NCI-H2029 treated with DMSO at 0.1 percent for 48 hours (cell line): ENCODE results near the gene B4GALT4.
"Not testable (repeated sequence)": the region's sequence is repeated elsewhere in the genome, so short reads cannot be mapped to it uniquely, and the experiment has no call there.

Source experiments
- DNase-seq: peaks from one replicate; lab custom pipeline; 2025; lab: John Stamatoyannopoulos, UW

The B4GALT4 gene, protein sequence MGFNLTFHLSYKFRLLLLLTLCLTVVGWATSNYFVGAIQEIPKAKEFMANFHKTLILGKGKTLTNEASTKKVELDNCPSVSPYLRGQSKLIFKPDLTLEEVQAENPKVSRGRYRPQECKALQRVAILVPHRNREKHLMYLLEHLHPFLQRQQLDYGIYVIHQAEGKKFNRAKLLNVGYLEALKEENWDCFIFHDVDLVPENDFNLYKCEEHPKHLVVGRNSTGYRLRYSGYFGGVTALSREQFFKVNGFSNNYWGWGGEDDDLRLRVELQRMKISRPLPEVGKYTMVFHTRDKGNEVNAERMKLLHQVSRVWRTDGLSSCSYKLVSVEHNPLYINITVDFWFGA

DNA sequence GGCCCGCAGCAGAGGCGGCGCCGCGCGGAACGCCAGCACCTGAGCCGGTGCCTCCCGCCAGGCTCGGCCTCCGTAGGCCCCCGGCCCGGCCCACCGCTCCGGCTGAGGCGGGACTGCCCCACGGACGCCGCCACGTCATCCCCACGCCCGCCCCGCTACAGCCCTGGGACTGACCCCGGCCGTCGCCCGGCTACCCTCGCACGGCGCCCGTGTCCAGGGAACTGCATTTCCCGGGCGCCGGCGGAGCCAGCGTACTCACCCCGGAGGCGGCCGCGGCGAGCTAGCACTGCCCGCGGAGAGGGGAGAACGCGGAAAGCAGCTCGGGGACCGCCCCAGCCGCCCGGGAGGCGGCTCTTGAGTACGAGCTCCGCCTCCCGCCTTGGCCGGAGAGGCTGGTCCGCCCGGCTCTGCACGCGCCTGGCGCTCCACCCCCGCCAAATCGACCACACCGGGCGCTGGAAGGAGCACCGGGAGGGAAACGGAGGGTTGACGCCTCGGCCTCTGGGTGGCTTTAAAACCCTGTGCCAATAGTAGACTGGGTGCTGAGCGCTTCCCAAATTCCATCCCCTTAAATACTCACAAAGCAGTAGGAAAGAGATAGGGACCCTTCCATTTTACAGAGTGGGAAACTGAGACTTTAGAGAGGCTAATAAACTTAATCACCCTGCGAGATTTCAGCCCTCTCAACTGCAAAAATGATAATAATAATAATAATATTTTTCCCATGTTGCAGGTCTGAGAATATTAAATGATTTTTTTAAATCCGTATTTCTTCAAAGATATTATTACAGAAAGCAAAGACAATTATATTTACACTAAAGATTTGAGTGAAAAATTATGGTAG lies at the start of gene B4GALT4:
Gene B4GALT4 (minus strand): TSS at position 288 of the 844 bp plus-strand sequence. CDS start 10,779 bp downstream, outside the sequence.
- peak; percentile 51 for DNase-seq

- DNase-seq, result no peak
Measured at GRCh38 chr3:119289404-119289770, 48.7 kb upstream of the B4GALT4 start.

- DNase-seq, result no peak
Measured at GRCh38 chr3:119288669-119289403, 48.2 kb upstream of the B4GALT4 start.

DNA sequence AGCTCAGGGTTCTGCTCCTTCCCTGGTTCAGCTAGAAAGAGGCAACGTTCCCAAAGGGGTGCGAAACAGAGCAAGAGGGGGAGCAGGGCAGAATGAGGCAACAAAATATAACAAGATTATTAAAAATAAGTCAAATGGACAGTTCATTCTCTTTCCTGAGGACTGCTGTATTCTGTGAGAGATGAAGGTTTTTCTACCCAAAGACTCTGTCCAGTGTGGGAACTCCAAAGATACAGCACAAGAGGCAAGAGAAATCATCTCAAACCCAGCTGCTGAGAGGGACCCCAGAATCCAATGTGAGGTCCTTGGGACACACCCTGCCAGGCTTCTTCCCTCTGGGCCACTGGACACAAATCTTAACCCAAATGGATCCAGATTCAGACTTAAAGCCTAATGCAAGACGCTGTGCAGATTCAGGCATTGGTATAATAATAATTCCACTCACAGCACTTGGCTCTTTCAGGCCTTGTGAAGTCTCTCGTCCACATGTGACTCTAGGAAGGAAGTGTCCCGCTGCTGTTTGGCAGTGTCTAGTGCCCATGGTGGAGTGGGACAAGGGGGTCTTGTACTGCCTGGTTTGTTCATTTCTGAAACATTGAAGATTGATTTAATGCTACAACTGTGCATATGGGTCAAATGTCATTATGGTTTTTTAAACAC lies 39.0 kb upstream of the B4GALT4 start:
- no peak for DNase-seq

- DNase-seq, result peak; percentile 51
Measured at GRCh38 chr3:119279101-119279554, 38.5 kb upstream of the B4GALT4 start.

DNA sequence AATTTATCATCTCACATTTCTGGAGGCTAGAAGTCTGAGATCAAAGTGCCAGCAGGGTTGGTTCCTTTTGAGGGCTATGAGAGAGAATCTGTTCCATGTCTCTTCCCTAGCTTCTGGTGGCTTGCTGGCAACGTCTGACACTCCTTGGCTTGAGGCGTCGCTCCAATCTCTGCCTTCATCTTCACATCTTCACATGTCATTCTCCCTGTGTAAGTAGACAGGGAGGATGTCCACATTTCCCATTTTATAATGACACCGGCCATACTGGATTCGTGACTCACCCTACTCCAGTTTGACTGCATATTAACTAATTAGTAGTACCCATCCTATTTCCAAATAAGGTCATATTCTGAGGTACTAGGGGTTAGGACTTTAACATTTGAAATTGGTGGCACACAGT lies 36.0 kb upstream of the B4GALT4 start:
- DNase-seq, result no peak

DNA sequence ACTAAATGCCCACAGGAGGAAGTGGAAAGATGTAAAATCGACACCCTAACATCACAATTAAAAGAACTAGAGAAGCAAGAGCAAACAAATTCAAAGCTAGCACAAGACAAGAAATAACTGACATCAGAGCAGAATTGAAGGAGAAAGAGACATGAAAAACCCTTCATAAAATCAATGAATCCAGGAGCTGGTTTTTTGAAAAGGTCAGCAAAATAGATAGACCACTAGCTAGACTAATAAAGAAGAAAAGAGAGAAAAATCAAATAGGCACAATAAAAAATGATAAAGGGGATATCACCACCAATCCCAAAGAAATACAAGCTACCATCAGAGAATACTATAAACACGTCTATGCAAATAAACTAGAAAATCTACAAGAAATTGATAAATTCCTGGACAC lies 29.5 kb upstream of the B4GALT4 start:
- not testable (repeated sequence) for DNase-seq

GRCh38 chr3:119261055-119261454 lies 20.4 kb upstream of the B4GALT4 start:
- DNase-seq, result no peak

- DNase-seq, result no peak
Measured at GRCh38 chr3:119259821-119260220, 19.1 kb upstream of the B4GALT4 start.

DNA sequence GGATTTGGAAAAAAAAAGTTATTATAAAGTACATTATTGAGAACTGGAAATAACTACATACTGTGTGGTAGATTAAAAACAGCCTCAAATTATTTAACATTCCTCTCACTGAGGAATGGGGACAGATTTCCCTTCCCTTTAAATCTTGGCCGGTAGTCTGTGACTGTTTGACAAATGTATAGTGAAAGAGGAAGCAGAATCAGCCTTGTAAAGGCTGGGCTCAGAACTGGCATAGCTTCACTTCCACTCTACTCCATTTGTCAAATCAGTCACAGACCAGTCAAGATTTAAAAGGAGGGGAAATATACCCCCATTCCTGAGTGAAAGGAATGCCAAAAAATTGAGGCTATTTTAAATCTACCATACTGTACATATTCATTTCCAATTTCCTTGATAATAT lies 18.2 kb upstream of the B4GALT4 start:
- no peak for DNase-seq

DNA sequence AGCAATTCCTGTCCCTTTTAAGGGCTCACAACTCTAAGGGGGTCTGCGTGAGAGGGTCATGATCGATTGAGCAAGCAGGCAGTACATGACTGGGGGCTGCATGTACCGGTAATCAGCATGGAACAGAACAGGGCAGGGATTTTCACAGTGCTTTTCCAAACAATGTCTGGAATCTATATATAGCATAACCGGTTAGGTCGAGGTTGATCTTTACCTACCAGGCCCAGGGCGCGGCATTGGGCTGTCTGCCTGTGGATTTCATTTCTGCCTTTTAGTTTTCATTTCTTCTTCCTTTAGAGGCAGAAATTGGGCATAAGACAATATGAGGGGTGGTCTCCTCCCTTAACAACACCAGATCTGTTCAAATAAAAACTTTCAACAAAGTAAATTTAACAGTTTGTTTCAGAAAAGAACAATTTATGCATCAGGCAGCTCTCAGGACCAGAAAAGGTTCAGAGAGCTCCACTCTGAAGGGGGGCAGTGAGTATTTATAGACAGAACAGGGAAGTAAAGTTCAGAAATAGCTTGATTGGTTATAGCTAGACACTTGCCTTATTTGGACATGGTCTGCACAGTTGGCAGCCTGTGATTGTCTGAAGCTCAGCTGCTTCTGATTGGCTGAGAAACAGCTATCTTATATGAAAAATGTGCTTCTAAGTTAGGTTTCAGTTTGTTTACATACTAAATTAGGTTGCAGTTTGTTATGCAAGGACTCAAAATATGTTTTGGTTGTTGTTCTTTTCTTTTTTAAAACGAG lies 17.2 kb upstream of the B4GALT4 start:
- DNase-seq, result no peak

DNA sequence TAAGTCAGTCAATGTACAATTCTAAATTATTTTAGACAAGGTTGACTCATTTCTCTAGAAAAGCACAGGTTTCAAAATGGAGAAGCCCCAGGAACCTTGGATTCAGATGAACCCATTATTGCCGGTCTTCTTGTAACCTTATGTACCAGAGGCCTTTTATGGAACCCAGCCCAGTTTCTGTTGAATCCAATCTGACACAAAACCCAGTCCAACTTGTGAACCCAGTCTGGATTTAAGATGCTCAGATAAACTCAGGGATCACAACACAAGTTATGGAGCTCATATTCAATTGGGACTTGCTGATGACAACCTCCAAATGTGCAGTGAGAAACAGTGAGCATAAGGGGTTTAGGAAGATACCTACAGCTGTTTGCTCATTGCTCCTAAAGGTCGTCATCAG lies 16.4 kb upstream of the B4GALT4 start:
- no peak for DNase-seq

DNA sequence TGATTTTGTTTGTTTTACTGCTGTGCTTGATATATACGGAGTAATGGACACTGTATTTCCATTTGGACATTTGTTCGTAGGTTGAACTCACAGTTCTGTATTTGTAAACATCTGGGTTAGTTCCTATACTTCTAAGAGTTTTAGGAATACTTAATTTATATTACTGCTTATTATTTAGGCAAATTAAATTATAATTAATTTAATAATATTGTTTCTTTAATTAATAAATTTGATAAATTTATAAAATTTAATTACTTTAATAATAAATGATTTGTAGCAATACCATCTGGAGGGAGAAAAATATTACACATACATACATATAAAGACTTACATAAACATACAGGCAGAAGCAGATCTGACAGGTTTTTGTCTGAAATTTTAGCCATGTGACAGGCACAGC lies 14.5 kb upstream of the B4GALT4 start:
- no peak for DNase-seq

GRCh38 chr3:119245778-119246177 lies 5.1 kb upstream of the B4GALT4 start:
- DNase-seq, result peak; percentile 76

- DNase-seq, result no peak
Measured at GRCh38 chr3:119243712-119244111, 3.0 kb upstream of the B4GALT4 start.

GRCh38 chr3:119243058-119243529 lies 2.4 kb upstream of the B4GALT4 start:
- not testable (repeated sequence) for DNase-seq

DNA sequence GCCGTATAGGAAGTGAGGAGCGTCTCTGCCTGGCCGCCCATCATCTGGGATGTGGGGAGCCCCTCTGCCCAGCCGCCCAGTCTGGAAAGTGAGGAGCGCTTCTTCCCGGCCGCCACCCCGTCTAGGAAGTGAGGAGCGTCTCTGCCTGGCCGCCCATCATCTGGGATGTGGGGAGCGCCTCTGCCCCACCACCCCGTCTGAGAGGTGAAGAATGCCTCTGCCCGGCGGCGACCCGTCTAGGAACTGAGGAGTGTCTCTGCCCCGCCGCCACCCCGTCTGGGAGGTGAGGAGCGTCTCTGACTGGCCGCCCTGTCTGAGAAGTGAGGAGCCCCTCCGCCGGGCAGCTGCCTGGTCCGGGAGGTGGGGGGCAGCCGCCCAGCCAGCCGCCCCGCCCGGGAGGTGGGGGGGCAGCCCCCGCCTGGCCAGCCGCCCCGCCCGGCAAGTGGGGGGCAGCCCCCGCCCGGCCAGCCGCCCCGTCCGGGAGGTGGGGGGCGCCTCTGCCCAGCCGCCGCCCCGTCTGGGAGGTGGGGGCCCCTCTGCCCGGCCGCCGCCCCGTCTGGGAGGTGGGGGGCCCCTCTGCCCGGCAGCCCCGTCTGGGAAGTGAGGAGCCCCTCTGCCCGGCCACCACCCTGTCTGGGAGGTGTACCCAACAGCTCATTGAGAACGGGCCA lies 1.8 kb upstream of the B4GALT4 start:
- not testable (repeated sequence) for DNase-seq

DNA sequence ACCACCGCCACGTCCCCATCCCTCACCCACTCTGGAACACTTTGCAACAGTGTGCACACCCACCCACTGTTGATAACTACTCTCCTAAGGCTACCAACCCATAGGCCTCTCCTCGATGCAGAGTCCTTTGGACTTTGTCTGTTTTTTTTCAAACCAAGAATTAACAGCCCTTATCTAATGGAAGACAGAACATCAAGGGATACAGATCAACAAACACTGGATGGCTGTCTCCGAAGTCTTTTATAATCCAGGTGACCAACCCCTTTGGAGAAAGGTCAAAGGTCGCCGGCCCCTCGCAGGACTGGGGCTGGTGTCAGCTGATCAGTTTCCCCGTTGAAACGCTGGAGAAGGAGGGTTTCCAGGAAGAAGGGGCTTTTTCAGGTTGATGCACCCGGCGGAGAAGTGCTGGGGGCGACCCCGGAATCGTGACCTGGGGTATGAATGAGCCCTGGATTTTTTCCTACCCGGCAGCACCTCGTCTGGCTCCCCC lies 532 bp downstream of the B4GALT4 start:
- no peak for DNase-seq

DNA sequence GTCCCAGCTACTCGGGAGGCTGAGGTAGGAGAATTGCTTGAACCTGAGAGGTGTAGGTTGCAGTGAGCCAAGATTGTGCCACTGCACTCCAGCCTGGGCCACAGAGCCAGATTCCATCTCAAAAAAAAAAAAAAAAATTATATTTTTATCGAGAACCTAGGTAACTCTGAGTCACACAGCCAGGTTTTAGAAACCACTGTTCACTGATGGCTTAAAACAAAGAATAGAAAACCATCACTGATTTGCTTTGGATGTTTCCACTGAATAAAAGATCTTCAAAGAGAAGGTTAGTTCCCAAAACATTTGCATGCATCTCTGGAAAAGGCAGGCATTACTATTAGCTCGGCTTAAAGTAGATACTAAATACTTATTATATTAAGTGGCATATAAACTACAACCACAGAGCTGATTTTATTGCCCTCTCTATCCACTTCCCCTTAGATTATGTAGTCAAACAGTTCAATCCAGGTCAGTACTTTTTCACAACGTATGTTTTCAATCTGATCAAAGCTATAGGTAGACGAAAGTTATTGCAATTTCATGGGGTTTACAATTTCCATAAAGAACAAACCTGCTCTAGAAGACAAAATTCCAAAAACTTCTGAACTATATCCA lies 1.4 kb downstream of the B4GALT4 start:
- DNase-seq, result no peak

DNA sequence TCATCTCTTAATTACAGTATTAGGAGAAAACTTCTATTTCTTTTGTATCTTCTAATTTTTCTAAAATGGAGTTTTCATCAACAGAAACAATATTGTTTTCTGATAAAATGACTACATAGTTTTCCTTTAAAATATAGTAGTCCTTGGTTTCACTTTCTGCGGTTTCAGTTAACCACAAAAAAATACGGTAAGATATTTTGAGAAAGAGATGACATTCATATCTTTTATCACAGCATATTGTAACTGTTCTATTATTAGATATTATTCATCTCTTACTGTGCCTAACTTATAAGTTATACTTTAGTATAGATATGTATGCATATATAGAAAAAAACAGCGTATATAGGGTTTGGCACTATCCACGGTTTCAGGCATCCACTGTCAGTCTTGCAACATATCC lies 2.3 kb downstream of the B4GALT4 start:
- no peak for DNase-seq
